LNCaP clone FGC (cell line): ENCODE data around the gene SH2B2.

Experiments used
- DNase-seq: peaks from one replicate; pipeline ENCODE4 v3.0.0-alpha.2; 2011; ENCODE audit warnings: low read depth
- H3K4me3 ChIP-seq: 2 replicates; pipeline ENCODE4 v1.5.1; 2011; ENCODE audit warnings: mild to moderate bottlenecking, low read depth, low read length, control low read depth
- TF ChIP-seq, protein P1 (sequence below): IDR thresholded peaks from 2 replicates; pipeline ENCODE4 v1.5.1; 2012; ENCODE audit warnings: mild to moderate bottlenecking; ENCODE audit not compliant: control insufficient read depth, insufficient read depth; ENCODE audit errors: extremely low read depth

The SH2B2 gene

DNA sequence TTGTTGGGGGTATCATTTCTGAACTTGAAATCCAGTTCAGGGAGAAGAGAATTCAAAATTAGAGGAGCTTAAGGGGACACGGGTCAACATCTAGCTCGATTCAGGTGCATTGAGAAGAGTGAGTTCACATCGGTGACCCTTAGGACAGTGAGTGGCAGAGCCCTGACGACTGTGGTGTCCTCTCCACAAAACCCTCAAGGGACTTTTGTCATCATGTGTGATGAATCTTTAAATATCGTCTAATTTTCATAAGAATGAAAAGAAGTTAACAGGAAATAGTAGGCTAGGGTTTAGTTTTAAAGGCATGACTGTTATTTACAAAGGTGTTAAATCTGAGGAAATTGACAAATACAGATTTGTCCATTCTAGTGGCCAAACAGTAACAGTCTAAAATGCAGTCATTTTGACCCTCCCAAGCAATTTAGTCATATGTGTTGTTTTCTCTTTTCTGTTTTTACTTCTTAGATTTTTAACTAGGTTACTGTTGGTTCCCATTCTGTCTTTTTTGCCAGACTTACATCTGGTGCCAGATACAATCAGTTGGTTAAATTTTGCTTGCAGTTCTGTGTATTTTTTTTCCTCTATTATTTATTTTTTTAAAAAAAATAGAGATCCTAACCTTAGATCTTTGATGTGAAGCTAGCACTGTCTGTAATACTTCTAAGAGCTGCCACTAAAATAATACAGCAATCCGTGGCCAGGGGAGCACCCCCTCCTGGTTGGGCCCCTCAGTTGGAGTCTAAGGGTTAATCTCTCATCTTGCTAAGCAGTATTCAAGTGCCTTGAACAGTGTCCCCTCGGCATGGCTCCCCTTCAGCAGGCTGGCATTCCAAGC, 34.9 kb upstream of the SH2B2 start:
- no peak overlapping the region for H3K4me3 ChIP-seq
- DNase-seq, result no peak
- TF ChIP-seq, protein P1, sequence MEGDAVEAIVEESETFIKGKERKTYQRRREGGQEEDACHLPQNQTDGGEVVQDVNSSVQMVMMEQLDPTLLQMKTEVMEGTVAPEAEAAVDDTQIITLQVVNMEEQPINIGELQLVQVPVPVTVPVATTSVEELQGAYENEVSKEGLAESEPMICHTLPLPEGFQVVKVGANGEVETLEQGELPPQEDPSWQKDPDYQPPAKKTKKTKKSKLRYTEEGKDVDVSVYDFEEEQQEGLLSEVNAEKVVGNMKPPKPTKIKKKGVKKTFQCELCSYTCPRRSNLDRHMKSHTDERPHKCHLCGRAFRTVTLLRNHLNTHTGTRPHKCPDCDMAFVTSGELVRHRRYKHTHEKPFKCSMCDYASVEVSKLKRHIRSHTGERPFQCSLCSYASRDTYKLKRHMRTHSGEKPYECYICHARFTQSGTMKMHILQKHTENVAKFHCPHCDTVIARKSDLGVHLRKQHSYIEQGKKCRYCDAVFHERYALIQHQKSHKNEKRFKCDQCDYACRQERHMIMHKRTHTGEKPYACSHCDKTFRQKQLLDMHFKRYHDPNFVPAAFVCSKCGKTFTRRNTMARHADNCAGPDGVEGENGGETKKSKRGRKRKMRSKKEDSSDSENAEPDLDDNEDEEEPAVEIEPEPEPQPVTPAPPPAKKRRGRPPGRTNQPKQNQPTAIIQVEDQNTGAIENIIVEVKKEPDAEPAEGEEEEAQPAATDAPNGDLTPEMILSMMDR, result no peak

DNA sequence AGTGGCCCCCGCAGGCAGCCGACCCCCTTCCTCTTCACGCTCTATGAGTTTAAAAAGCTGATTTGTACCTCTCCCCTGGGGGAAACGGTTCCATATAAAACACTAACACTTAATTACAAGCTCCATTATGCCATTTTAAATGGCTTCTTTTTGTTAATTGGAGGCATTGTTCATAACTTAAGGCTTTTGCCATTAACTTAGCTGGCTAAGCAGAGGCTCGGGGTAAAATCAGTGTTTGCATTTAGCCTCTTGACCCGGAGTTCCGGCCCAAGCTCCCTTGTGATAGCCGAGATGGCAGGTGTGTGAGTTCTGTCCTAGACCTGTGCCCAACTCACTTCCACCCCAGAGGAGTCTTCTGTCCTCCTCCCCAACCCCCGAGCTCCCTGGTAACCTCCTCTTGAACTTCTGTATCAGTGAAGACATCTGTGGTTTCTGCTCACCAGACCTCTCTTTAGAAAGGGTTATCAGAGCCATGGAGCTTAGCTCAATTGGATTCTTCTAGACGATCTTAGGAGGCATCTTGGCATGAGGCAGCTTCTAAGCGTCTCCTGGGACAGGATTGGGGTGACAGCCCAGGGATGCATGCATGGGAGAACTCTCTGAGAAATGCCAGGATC, 34.2 kb upstream of the SH2B2 start:
- DNase-seq, result no peak
- H3K4me3 ChIP-seq, result no peak overlapping the region
- TF ChIP-seq, protein P1, result no peak

- TF ChIP-seq, protein P1, result no peak
- no peak overlapping the region for H3K4me3 ChIP-seq
- no peak for DNase-seq
Measured at GRCh38 chr7:102253066-102253972, 33.3 kb upstream of the SH2B2 start.

- no peak overlapping the region for H3K4me3 ChIP-seq
- TF ChIP-seq, protein P1, result no peak
- no peak for DNase-seq
Measured at GRCh38 chr7:102253973-102254370, 32.7 kb upstream of the SH2B2 start.

GRCh38 chr7:102254521-102254920, 32.1 kb upstream of the SH2B2 start:
- no peak overlapping the region for H3K4me3 ChIP-seq
- DNase-seq, result no peak
- TF ChIP-seq, protein P1, result no peak

- DNase-seq, result no peak
- H3K4me3 ChIP-seq, result no peak overlapping the region
- TF ChIP-seq, protein P1, result no peak
Measured at GRCh38 chr7:102255501-102255900, 31.2 kb upstream of the SH2B2 start.
